Astrocyte (in vitro differentiated cells and primary cell): ENCODE measurements around the gene NMT1.

Source experiments
- EZH2 ChIP-seq: IDR thresholded peaks from 2 replicates; pipeline ENCODE4 v1.6.1; 2012; ENCODE audit warnings: mild to moderate bottlenecking, low read length, inconsistent platforms; ENCODE audit not compliant: insufficient read depth
- TF ChIP-seq, protein P1 (sequence below): IDR thresholded peaks from 2 replicates; pipeline ENCODE4 v1.5.1; 2011; ENCODE audit warnings: low read depth, mild to moderate bottlenecking, inconsistent platforms, low read length, moderate library complexity; ENCODE audit not compliant: insufficient read depth

DNA sequence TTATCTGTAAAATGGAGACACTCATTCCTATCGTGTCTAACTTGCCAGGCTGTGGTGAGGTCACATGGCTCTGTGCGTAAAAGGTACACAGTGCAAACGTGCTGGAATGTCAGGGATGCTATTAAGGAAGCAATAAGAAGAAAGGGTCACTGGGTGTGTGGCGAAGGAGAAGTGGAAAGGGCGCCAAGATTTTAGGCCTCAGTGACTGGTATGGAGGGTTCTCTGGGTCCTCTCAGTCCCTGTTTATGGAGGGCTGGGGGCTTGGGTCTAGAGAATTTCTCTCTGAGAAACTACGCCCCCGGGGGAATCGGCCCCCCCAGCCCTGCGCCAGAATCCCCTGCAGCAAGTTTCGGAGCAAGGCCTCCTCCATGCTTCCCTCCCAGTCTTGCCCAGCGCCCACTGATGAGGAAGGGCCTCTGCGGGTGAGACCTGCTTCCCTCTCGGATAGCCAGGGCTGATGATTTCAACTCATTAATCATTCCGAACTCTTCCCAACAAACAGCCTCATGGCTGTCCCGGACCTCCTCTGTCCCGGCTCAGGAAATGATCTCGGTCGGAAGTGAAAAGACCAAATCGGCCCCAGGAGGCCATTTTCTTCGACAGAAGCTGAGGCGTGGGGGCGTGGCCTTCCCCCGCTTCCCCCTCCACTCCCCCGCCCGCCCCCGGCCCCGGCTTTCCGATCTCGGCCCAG lies 85.9 kb downstream of the NMT1 start:
- TF ChIP-seq, protein P1, sequence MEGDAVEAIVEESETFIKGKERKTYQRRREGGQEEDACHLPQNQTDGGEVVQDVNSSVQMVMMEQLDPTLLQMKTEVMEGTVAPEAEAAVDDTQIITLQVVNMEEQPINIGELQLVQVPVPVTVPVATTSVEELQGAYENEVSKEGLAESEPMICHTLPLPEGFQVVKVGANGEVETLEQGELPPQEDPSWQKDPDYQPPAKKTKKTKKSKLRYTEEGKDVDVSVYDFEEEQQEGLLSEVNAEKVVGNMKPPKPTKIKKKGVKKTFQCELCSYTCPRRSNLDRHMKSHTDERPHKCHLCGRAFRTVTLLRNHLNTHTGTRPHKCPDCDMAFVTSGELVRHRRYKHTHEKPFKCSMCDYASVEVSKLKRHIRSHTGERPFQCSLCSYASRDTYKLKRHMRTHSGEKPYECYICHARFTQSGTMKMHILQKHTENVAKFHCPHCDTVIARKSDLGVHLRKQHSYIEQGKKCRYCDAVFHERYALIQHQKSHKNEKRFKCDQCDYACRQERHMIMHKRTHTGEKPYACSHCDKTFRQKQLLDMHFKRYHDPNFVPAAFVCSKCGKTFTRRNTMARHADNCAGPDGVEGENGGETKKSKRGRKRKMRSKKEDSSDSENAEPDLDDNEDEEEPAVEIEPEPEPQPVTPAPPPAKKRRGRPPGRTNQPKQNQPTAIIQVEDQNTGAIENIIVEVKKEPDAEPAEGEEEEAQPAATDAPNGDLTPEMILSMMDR, result no peak
- no peak for TF ChIP-seq EZH2
